HG02642 (cell line): ENCODE measurements around the gene PTPN12.

Source experiments
- ATAC-seq: cut with Tn5 transposase; IDR thresholded peaks from one replicate; pipeline ENCODE4 v1.9.1; 2021; ENCODE audit warnings: mild to moderate bottlenecking; ENCODE audit not compliant: unreplicated experiment, poor library complexity

PTPN12 gene

GRCh38 chr7:77657427-77658224 lies 120.5 kb downstream of the PTPN12 start:
- no peak for ATAC-seq

GRCh38 chr7:77658928-77659327 lies 121.8 kb downstream of the PTPN12 start:
- no peak for ATAC-seq

GRCh38 chr7:77661816-77662215 lies 124.7 kb downstream of the PTPN12 start:
- no peak for ATAC-seq

- no peak for ATAC-seq
Measured at GRCh38 chr7:77662869-77663268, 125.8 kb downstream of the PTPN12 start.

GRCh38 chr7:77664715-77665114 lies 127.6 kb downstream of the PTPN12 start:
- ATAC-seq: no peak

GRCh38 chr7:77665161-77665560 lies 128.1 kb downstream of the PTPN12 start:
- ATAC-seq: no peak

- no peak for ATAC-seq
Measured at GRCh38 chr7:77667459-77668086, 130.5 kb downstream of the PTPN12 start.

- peak; percentile 75 for ATAC-seq
Measured at GRCh38 chr7:77674878-77675277, 137.8 kb downstream of the PTPN12 start.

GRCh38 chr7:77679608-77680007 lies 142.5 kb downstream of the PTPN12 start:
- no peak for ATAC-seq

- no peak for ATAC-seq
Measured at GRCh38 chr7:77680266-77680665, 143.2 kb downstream of the PTPN12 start.

- no peak for ATAC-seq
Measured at GRCh38 chr7:77684030-77684429, 146.9 kb downstream of the PTPN12 start.

GRCh38 chr7:77685233-77685632 lies 148.1 kb downstream of the PTPN12 start:
- ATAC-seq: no peak

- no peak for ATAC-seq
Measured at GRCh38 chr7:77687100-77687746, 150.1 kb downstream of the PTPN12 start.

GRCh38 chr7:77687747-77688144 lies 150.7 kb downstream of the PTPN12 start:
- ATAC-seq: peak; percentile 59
